H9 (cell line): Measurements from ENCODE around the gene TCERG1L. TPM values are rescaled to one million over a fixed set of nuclear protein-coding genes. Genes with fewer than 3 reads are reported as not detected.

Experiments
- DNase-seq: peaks from one replicate; pipeline ENCODE4 v3.0.0-alpha.2; 2017
- H2AFZ ChIP-seq: one replicate; pipeline ENCODE4 v1.6.1; 2013; ENCODE audit warnings: mild to moderate bottlenecking, low read length, control low read depth, moderate library complexity
- H2AK5ac ChIP-seq: 2 replicates; pipeline ENCODE4 v1.6.1; 2013; ENCODE audit warnings: low read length, control low read depth, mixed read lengths; ENCODE audit not compliant: insufficient read length
- H2BK120ac ChIP-seq: one replicate; pipeline ENCODE4 v1.6.1; 2013; ENCODE audit warnings: low read depth, mild to moderate bottlenecking, low read length, control low read depth, inconsistent platforms; ENCODE audit not compliant: poor library complexity, severe bottlenecking
- H2BK12ac ChIP-seq: 2 replicates; pipeline ENCODE4 v1.6.1; 2013; ENCODE audit warnings: low read length, control low read depth, mixed read lengths, low read depth; ENCODE audit not compliant: insufficient read length
- H2BK15ac ChIP-seq: 2 replicates; pipeline ENCODE4 v1.6.1; 2013; ENCODE audit warnings: low read depth, low read length, control low read depth
- H2BK20ac ChIP-seq: one replicate; pipeline ENCODE4 v1.6.1; 2013; ENCODE audit warnings: low read depth, mild to moderate bottlenecking, low read length, control low read depth, inconsistent platforms; ENCODE audit not compliant: poor library complexity, severe bottlenecking
- H2BK5ac ChIP-seq: 2 replicates; pipeline ENCODE4 v1.6.1; 2013; ENCODE audit warnings: low read length, control low read depth, mixed read lengths; ENCODE audit not compliant: insufficient read length
- H3K14ac ChIP-seq: 2 replicates; pipeline ENCODE4 v1.6.1; 2013; ENCODE audit warnings: low read length, control low read depth; ENCODE audit not compliant: insufficient read depth
- H3K18ac ChIP-seq: 2 replicates; pipeline ENCODE4 v1.6.1; 2013; ENCODE audit warnings: low read depth, mild to moderate bottlenecking, mixed read lengths, low read length, control low read depth; ENCODE audit not compliant: insufficient read length
- H3K23ac ChIP-seq: 2 replicates; pipeline ENCODE4 v1.6.1; 2013; ENCODE audit warnings: low read length, control low read depth, mixed read lengths, low read depth; ENCODE audit not compliant: insufficient read length
- H3K23me2 ChIP-seq: 2 replicates; pipeline ENCODE4 v1.6.1; 2013; ENCODE audit warnings: low read depth, mild to moderate bottlenecking, mixed read lengths, low read length, control low read depth; ENCODE audit not compliant: insufficient read length, poor library complexity, severe bottlenecking
- H3K27ac ChIP-seq: 2 replicates; pipeline ENCODE4 v1.5.1; 2013; ENCODE audit warnings: low read length, control low read depth, mixed read lengths, low read depth; ENCODE audit not compliant: insufficient read length
- H3K27me3 ChIP-seq: 2 replicates; pipeline ENCODE4 v1.6.1; 2013; ENCODE audit warnings: low read length, control low read depth, inconsistent platforms; ENCODE audit not compliant: insufficient read depth
- H3K4ac ChIP-seq: 2 replicates; pipeline ENCODE4 v1.6.1; 2013; ENCODE audit warnings: low read depth, mild to moderate bottlenecking, control low read depth, inconsistent platforms, low read length, moderate library complexity
- H3K4me1 ChIP-seq: 2 replicates; pipeline ENCODE4 v1.6.1; 2013; ENCODE audit warnings: low read length, control low read depth, inconsistent platforms; ENCODE audit not compliant: insufficient read depth
- H3K4me2 ChIP-seq: 2 replicates; pipeline ENCODE4 v1.6.1; 2013; ENCODE audit warnings: low read length, control low read depth, mixed read lengths; ENCODE audit not compliant: insufficient read length, insufficient read depth
- H3K56ac ChIP-seq: 2 replicates; pipeline ENCODE4 v1.6.1; 2013; ENCODE audit warnings: low read depth, mild to moderate bottlenecking, mixed read lengths, low read length, control low read depth; ENCODE audit not compliant: insufficient read length
- H3K79me1 ChIP-seq: 2 replicates; pipeline ENCODE4 v1.6.1; 2013; ENCODE audit warnings: low read depth, mild to moderate bottlenecking, moderate library complexity, low read length, control low read depth, inconsistent platforms; ENCODE audit not compliant: insufficient read depth, poor library complexity, severe bottlenecking
- H3K79me2 ChIP-seq: 2 replicates; pipeline ENCODE4 v1.6.1; 2013; ENCODE audit warnings: low read length, control low read depth, inconsistent platforms; ENCODE audit not compliant: insufficient read depth
- H3K9ac ChIP-seq: 2 replicates; pipeline ENCODE4 v1.6.1; 2013; ENCODE audit warnings: low read length, control low read depth, mixed read lengths; ENCODE audit not compliant: insufficient read length; ENCODE audit errors: extremely low read depth
- H3K9me3 ChIP-seq: one replicate; pipeline ENCODE4 v1.6.1; 2013; ENCODE audit warnings: low read depth, low read length, inconsistent platforms; ENCODE audit not compliant: control insufficient read depth
- H3T11ph ChIP-seq: one replicate; pipeline ENCODE4 v1.6.1; 2013; ENCODE audit warnings: mild to moderate bottlenecking, low read length, control low read depth, inconsistent platforms
- H4K20me1 ChIP-seq: one replicate; pipeline ENCODE4 v1.6.1; 2013; ENCODE audit not compliant: control insufficient read depth, insufficient read length, insufficient read depth
- H4K5ac ChIP-seq: 2 replicates; pipeline ENCODE4 v1.6.1; 2013; ENCODE audit warnings: low read depth, mild to moderate bottlenecking, mixed read lengths, low read length, control low read depth; ENCODE audit not compliant: insufficient read length
- H4K8ac ChIP-seq: replicated peaks from 2 replicates; pipeline ENCODE4 v1.6.1; 2013; ENCODE audit warnings: low read length, control low read depth, mixed read lengths, low read depth; ENCODE audit not compliant: insufficient read length
- H4K91ac ChIP-seq: 2 replicates; pipeline ENCODE4 v1.6.1; 2013; ENCODE audit warnings: low read depth, mild to moderate bottlenecking, moderate library complexity, mixed read lengths, low read length, control low read depth; ENCODE audit not compliant: insufficient read length
- H3K27ac Mint-ChIP-seq, 3 experiments: 2 replicates in 2 of 3; 3 replicates in 1 of 3; pipeline ENCODE4 v1.8.0; 2020 to 2021; ENCODE audit warnings: mixed read lengths in 3 of 3, mild to moderate bottlenecking in 1 of 3, moderate library complexity in 1 of 3
- H3K27me3 Mint-ChIP-seq: 2 replicates; pipeline ENCODE4 v1.8.0; 2021; ENCODE audit warnings: low read depth, mild to moderate bottlenecking, moderate library complexity, mixed read lengths
- H3K36me3 Mint-ChIP-seq, 3 experiments: 2 replicates in 2 of 3; 3 replicates in 1 of 3; pipeline ENCODE4 v1.8.0; 2020 to 2021; ENCODE audit warnings: low read depth in 3 of 3, mixed read lengths in 3 of 3; ENCODE audit not compliant: insufficient read depth in 1 of 3
- H3K4me1 Mint-ChIP-seq, 2 experiments: 2 replicates each; pipeline ENCODE4 v1.8.0; 2020; ENCODE audit warnings: mixed read lengths in 2 of 2
- H3K4me3 Mint-ChIP-seq, 2 experiments: 2 replicates in 1 of 2; 3 replicates in 1 of 2; pipeline ENCODE4 v1.8.0; 2020 to 2021; ENCODE audit warnings: mild to moderate bottlenecking in 2 of 2, mixed read lengths in 2 of 2, moderate library complexity in 1 of 2
- H3K9me3 Mint-ChIP-seq, 2 experiments: 2 replicates in 1 of 2; 3 replicates in 1 of 2; pipeline ENCODE4 v1.8.0; 2020; ENCODE audit warnings: mild to moderate bottlenecking in 2 of 2, mixed read lengths in 2 of 2, moderate library complexity in 1 of 2
- WGBS: extraction: QIAGEN DNeasy Blood & Tissue Kit; methylation state at CpG from one replicate; pipeline ENCODE4 v1.1.7; 2013; ENCODE audit warnings: missing lambda C conversion rate, low lambda C conversion rate, mixed read lengths; ENCODE audit not compliant: insufficient read length; ENCODE audit errors: extremely low coverage; 5-methylcytosine and 5-hydroxymethylcytosine counted together
- total RNA-seq: library from RNA; stranded (reverse); gene quantifications from 2 replicates; pipeline ENCODE4 v1.2.1, GENCODE V29; 2021
- TF ChIP-seq, protein P1 (sequence below): fragments of 200-600 bp; sonication (generic); conservative IDR thresholded peaks from 3 replicates; pipeline ENCODE4 v1.8.0; 2021; ENCODE audit warnings: antibody characterized with exemption, mild to moderate bottlenecking

The TCERG1L gene
- total RNA-seq, 1 experiment from 2014 or later, result 3.3 TPM

DNA sequence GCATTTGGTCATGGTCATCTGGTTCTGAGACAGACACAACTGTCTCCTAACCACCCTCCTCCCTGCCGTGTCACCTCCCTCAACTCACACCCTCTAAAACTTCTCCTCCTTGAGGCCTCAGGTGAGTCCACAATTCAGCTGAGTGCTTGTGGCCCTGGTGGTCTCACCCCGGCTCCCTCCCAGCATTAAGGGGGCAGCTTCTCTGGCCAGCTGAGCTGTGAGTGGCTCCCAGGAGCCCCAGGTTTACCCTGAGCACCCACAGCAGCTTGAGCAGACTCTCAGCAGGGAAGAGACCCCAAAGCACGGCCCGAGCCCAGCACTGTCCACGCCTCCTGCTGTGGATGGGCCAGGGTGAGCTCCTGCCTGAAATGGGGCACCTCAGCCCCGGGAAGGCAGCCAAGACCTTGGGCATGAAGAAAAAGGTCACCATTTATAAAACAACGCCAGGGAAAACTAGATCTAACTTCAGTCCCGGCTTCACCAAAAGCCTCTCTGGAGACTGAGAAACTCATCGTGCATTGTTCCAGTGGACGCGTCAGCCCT lies 201.2 kb downstream of the TCERG1L start:
- no peak overlapping the region for H3K27ac Mint-ChIP-seq
- no peak overlapping the region for H3K4me2 ChIP-seq
- TF ChIP-seq, protein P1, sequence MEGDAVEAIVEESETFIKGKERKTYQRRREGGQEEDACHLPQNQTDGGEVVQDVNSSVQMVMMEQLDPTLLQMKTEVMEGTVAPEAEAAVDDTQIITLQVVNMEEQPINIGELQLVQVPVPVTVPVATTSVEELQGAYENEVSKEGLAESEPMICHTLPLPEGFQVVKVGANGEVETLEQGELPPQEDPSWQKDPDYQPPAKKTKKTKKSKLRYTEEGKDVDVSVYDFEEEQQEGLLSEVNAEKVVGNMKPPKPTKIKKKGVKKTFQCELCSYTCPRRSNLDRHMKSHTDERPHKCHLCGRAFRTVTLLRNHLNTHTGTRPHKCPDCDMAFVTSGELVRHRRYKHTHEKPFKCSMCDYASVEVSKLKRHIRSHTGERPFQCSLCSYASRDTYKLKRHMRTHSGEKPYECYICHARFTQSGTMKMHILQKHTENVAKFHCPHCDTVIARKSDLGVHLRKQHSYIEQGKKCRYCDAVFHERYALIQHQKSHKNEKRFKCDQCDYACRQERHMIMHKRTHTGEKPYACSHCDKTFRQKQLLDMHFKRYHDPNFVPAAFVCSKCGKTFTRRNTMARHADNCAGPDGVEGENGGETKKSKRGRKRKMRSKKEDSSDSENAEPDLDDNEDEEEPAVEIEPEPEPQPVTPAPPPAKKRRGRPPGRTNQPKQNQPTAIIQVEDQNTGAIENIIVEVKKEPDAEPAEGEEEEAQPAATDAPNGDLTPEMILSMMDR, result no peak
- no peaks in the 10 kb centered on the region for H3K4me1 ChIP-seq
- H3T11ph ChIP-seq, result no peak overlapping the region
- H3K79me1 ChIP-seq, result no peaks in the 10 kb centered on the region
- H4K91ac ChIP-seq, result no peak overlapping the region
- H3K23ac ChIP-seq, result no peak overlapping the region
- no peaks in the 10 kb centered on the region for H3K79me2 ChIP-seq
- H3K4me3 Mint-ChIP-seq, result no peak overlapping the region
- no peaks in the 10 kb centered on the region for H3K27me3 ChIP-seq
- no peak overlapping the region for H2BK5ac ChIP-seq
- peaks cover 7 to 12% of the 10 kb centered on the region in 2 experiments for H3K4me1 Mint-ChIP-seq
- no peak overlapping the region for H3K27ac ChIP-seq
- H3K9me3 ChIP-seq, result no peaks in the 10 kb centered on the region
- H4K8ac ChIP-seq, result no peak overlapping the region
- H3K14ac ChIP-seq, result no peak overlapping the region
- no peak overlapping the region for H3K56ac ChIP-seq
- H2AK5ac ChIP-seq, result no peak overlapping the region
- H2AFZ ChIP-seq, result no peak overlapping the region
- no peak overlapping the region for H3K9ac ChIP-seq
- H3K36me3 Mint-ChIP-seq, result peaks cover 6 to 11% (median 10%) of the 10 kb centered on the region in 3 experiments; a peak in 6 of 7 replicates
- H2BK12ac ChIP-seq, result no peak overlapping the region
- H3K27me3 Mint-ChIP-seq, result no peaks in the 10 kb centered on the region; the same call in 1 of the 2 replicates
- peaks cover 3% of the 10 kb centered on the region for H3K23me2 ChIP-seq
- peaks cover 8% of the 10 kb centered on the region in 2 experiments; a peak in 4 of 5 replicates for H3K9me3 Mint-ChIP-seq
- DNase-seq, result no peak
- peak overlapping the region; percentile 15 for H3K18ac ChIP-seq
- H3K4ac ChIP-seq, result no peak overlapping the region
- H2BK15ac ChIP-seq, result no peak overlapping the region
- no peak overlapping the region for H4K5ac ChIP-seq
- H2BK20ac ChIP-seq, result no peak overlapping the region
- no peaks in the 10 kb centered on the region for H4K20me1 ChIP-seq
- no peak overlapping the region for H2BK120ac ChIP-seq
- no CpG with 5 or more reads among the region's 11 CpGs for WGBS
